Measurements from ENCODE around the gene SPAG9.
A peak's percentile ranks its signal among the peaks of the same experiment; 100 is the strongest.
"Not testable (repeated sequence)": the region's sequence is repeated elsewhere in the genome, so short reads cannot be mapped to it uniquely, and the experiment has no call there.

Gene SPAG9

DNA sequence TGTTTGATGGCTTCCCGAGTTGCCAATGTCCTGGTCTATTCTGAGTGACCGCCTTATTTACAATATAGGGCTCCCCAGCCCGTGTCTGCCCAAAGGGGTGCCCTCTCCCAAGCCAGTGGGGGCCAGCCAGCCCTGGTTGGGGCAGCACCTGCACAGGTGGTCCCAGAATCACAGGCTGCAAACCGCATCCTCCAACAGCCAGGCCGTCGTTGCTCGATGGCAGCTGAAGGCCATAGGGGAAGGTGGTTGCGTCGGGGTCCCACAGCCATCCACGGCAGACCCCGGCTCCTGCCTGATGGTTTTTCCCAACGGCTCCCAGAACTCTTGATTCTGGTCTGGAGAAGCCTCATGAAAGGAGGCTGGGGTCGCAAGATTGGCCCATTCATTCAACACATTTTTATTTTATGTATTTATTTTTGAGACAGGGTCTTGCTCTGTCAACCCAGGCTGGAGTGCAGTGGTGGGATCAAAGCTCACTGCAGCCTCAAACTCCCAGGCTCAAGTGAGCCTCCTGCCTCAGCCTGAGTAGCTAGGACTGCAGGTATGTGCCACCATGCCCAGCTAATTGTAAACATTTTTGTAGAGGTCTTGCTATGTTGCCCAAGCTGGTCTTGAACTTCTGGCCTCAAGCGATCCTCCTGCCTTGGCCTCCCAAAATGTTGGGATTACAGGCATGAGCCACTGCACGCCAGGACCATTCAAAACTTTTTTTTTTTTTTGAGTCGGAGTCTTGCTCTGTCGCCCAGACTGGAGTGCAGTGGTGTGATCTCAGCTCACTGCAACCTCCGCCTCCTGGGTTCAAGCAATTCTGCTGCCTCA, 175.6 kb downstream of the SPAG9 start:
- Histone ChIP-seq H3K79me1 (replicated peaks; ENCODE audit: low read length, poor library complexity, severe bottlenecking) (no peaks in the 10 kb centered on the region), H3K4ac (ENCODE audit: low read depth in 1 of 2, low read length in 2 of 2) (peak overlapping the region in 1 of 2 experiments; percentile 66), H2BK120ac (ENCODE audit: low read depth, low read length) (peak overlapping the region; percentile 91), H3K4me3 (ENCODE audit: insufficient read depth in 1 of 2, low read depth in 1 of 2, low read length in 2 of 2) (peak overlapping the region in 1 of 2 experiments; percentile 77), H3K14ac (ENCODE audit: low read length in 2 of 2) (no peak overlapping the region), H2AK5ac (ENCODE audit: low read length, severe bottlenecking) (peak overlapping the region; percentile 6), H3K9me3 (ENCODE audit: control insufficient read depth, low read length) (no peaks in the 10 kb centered on the region), H3K9ac (ENCODE audit: low read length) (no peak overlapping the region), H3K27ac (ENCODE audit: low read length, poor library complexity, severe bottlenecking) (no peak overlapping the region), H4K91ac (ENCODE audit: low read length) (peak overlapping the region; percentile 98), H2BK5ac (ENCODE audit: low read depth, low read length, poor library complexity, severe bottlenecking) (no peak overlapping the region), H2BK12ac (ENCODE audit: low read length in 2 of 2) (peak overlapping the region; percentile 94 to 95), H3K18ac (ENCODE audit: low read depth in 1 of 2, low read length in 2 of 2) (peak overlapping the region; percentile 79 to 93), H3K4me1 (ENCODE audit: control insufficient read depth, insufficient read depth, low read depth, low read length) (peaks cover 54% of the 10 kb centered on the region), H4K8ac (ENCODE audit: low read length) (peak overlapping the region; percentile 90), H3K27me3 (ENCODE audit: control insufficient read depth in 1 of 2, insufficient read depth in 1 of 2, low read length in 2 of 2) (no peaks in the 10 kb centered on the region), H2BK15ac (ENCODE audit: low read depth, poor library complexity, severe bottlenecking) (peak overlapping the region; percentile 93), H3K36me3 (ENCODE audit: control insufficient read depth in 1 of 2, insufficient read depth in 2 of 2, low read depth in 1 of 2, low read length in 2 of 2) (no peaks in the 10 kb centered on the region), H2AFZ (ENCODE audit: low read depth, low read length) (peak overlapping the region; percentile 53), H3K4me2 (ENCODE audit: low read length, poor library complexity, severe bottlenecking) (peak overlapping the region; percentile 73), H3K23ac (ENCODE audit: low read length in 2 of 2) (no peak overlapping the region)
- no peak for DNase-seq
- 57% methylated on average over 17 of the region's 18 CpGs for WGBS

DNA sequence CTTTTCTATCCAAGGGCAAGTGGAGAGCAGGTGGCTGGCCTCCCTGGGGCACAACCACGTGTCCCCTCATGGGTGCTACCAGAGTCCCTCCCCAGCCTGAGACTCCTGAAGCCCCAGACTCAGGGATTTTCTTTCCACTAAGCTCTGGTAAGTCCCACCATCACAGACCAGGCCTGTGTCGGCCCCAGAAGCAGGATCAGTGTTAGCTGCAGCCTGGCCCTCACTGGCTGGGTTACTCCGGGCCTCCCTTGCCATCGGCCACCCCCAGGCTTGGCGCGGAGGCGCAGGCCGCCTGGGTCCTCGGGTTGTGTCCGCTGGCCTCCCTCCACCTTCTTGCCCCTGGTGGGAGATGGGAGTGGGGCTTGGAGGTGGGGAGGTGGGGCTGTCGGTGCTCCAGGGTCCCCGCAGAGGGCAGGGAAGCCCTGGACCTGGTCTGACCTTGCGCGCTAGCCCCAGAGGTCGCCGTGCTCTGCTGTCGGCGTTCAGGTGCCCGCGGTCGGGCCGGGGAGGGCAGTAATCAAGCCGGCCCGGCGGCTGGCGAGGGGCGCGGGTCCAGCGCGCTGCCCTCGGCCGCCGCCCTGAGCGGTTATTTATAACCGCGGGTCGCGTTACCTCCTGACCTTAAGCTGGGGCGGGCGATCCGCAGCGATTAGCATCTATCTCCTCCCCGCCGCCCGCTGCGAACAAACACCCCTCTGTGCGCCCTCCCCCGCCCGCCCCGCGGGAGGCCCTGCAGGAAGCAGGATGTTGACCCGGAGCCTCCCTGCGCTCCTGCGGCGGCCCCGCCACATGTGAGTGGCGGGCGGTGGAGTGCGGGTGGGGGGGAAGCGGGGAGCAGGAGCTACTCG, 176.4 kb downstream of the SPAG9 start:
- peaks cover 49% of the 10 kb centered on the region for H3K4me1 ChIP-seq (ENCODE audit: control insufficient read depth, insufficient read depth, low read depth, low read length)
- peak overlapping the region; percentile 40 to 99 for H3K18ac ChIP-seq (ENCODE audit: low read depth in 1 of 2, low read length in 2 of 2)
- H3K4me3 ChIP-seq (ENCODE audit: insufficient read depth in 1 of 2, low read depth in 1 of 2, low read length in 2 of 2), result peak overlapping the region; percentile 34 to 77
- no peaks in the 10 kb centered on the region for H3K9me3 ChIP-seq (ENCODE audit: control insufficient read depth, low read length)
- peak overlapping the region; percentile 49 to 91 for H3K4ac ChIP-seq (ENCODE audit: low read depth in 1 of 2, low read length in 2 of 2)
- peak overlapping the region; percentile 91 for H2BK120ac ChIP-seq (ENCODE audit: low read depth, low read length)
- H3K79me1 ChIP-seq (replicated peaks; ENCODE audit: low read length, poor library complexity, severe bottlenecking), result no peaks in the 10 kb centered on the region
- H3K23ac ChIP-seq (ENCODE audit: low read length in 2 of 2), result peak overlapping the region in 1 of 2 experiments; percentile 87
- H3K4me2 ChIP-seq (ENCODE audit: low read length, poor library complexity, severe bottlenecking), result peak overlapping the region; percentile 73
- WGBS, result 5% methylated on average over 38 of the region's 61 CpGs
- peak overlapping the region; percentile 98 for H2BK15ac ChIP-seq (ENCODE audit: low read depth, poor library complexity, severe bottlenecking)
- peak overlapping the region in 1 of 2 experiments; percentile 95 for H3K14ac ChIP-seq (ENCODE audit: low read length in 2 of 2)
- no peaks in the 10 kb centered on the region for H3K27me3 ChIP-seq (ENCODE audit: control insufficient read depth in 1 of 2, insufficient read depth in 1 of 2, low read length in 2 of 2)
- H3K27ac ChIP-seq (ENCODE audit: low read length, poor library complexity, severe bottlenecking), result no peak overlapping the region
- peak overlapping the region; percentile 96 for H4K91ac ChIP-seq (ENCODE audit: low read length)
- peak overlapping the region; percentile 39 for H2BK5ac ChIP-seq (ENCODE audit: low read depth, low read length, poor library complexity, severe bottlenecking)
- no peak overlapping the region for H2AK5ac ChIP-seq (ENCODE audit: low read length, severe bottlenecking)
- peak overlapping the region; percentile 96 for H4K8ac ChIP-seq (ENCODE audit: low read length)
- peak overlapping the region; percentile 80 for H3K9ac ChIP-seq (ENCODE audit: low read length)
- H2AFZ ChIP-seq (ENCODE audit: low read depth, low read length), result peak overlapping the region; percentile 90
- H3K36me3 ChIP-seq (ENCODE audit: control insufficient read depth in 1 of 2, insufficient read depth in 2 of 2, low read depth in 1 of 2, low read length in 2 of 2), result no peaks in the 10 kb centered on the region
- peak; percentile 57 for DNase-seq
- H2BK12ac ChIP-seq (ENCODE audit: low read length in 2 of 2), result peak overlapping the region; percentile 87 to 98

GRCh38 chr17:50943575-50943933, 177.1 kb downstream of the SPAG9 start:
- H4K91ac ChIP-seq (ENCODE audit: low read length), result no peak overlapping the region
- H3K4me2 ChIP-seq (ENCODE audit: low read length, poor library complexity, severe bottlenecking), result no peak overlapping the region
- no peak overlapping the region for H2BK15ac ChIP-seq (ENCODE audit: low read depth, poor library complexity, severe bottlenecking)
- no peaks in the 10 kb centered on the region for H3K79me1 ChIP-seq (replicated peaks; ENCODE audit: low read length, poor library complexity, severe bottlenecking)
- H3K27ac ChIP-seq (ENCODE audit: low read length, poor library complexity, severe bottlenecking), result no peak overlapping the region
- no peak overlapping the region for H3K23ac ChIP-seq (ENCODE audit: low read length in 2 of 2)
- peak overlapping the region in 1 of 2 experiments; percentile 77 for H3K4me3 ChIP-seq (ENCODE audit: insufficient read depth in 1 of 2, low read depth in 1 of 2, low read length in 2 of 2)
- no peak overlapping the region for H2AFZ ChIP-seq (ENCODE audit: low read depth, low read length)
- no peak overlapping the region for H2BK120ac ChIP-seq (ENCODE audit: low read depth, low read length)
- no peaks in the 10 kb centered on the region for H3K27me3 ChIP-seq (ENCODE audit: control insufficient read depth in 1 of 2, insufficient read depth in 1 of 2, low read length in 2 of 2)
- H2BK5ac ChIP-seq (ENCODE audit: low read depth, low read length, poor library complexity, severe bottlenecking), result no peak overlapping the region
- peak overlapping the region in 1 of 2 experiments; percentile 41 for H3K14ac ChIP-seq (ENCODE audit: low read length in 2 of 2)
- no peaks in the 10 kb centered on the region for H3K9me3 ChIP-seq (ENCODE audit: control insufficient read depth, low read length)
- H2AK5ac ChIP-seq (ENCODE audit: low read length, severe bottlenecking), result no peak overlapping the region
- H3K36me3 ChIP-seq (ENCODE audit: control insufficient read depth in 1 of 2, insufficient read depth in 2 of 2, low read depth in 1 of 2, low read length in 2 of 2), result no peaks in the 10 kb centered on the region
- no peak overlapping the region for H4K8ac ChIP-seq (ENCODE audit: low read length)
- H3K18ac ChIP-seq (ENCODE audit: low read depth in 1 of 2, low read length in 2 of 2), result peak overlapping the region in 1 of 2 experiments; percentile 69
- peak overlapping the region in 1 of 2 experiments; percentile 86 for H2BK12ac ChIP-seq (ENCODE audit: low read length in 2 of 2)
- H3K4me1 ChIP-seq (ENCODE audit: control insufficient read depth, insufficient read depth, low read depth, low read length), result peaks cover 45% of the 10 kb centered on the region
- DNase-seq, result no peak
- peak overlapping the region; percentile 80 for H3K9ac ChIP-seq (ENCODE audit: low read length)
- H3K4ac ChIP-seq (ENCODE audit: low read depth in 1 of 2, low read length in 2 of 2), result peak overlapping the region in 1 of 2 experiments; percentile 43
- WGBS, result 74% methylated on average over 8 of the region's 8 CpGs

GRCh38 chr17:50941676-50942048, 179.0 kb downstream of the SPAG9 start:
- not testable (repeated sequence) for H4K8ac ChIP-seq (ENCODE audit: low read length); H3K18ac ChIP-seq (ENCODE audit: low read depth in 1 of 2, low read length in 2 of 2); H2BK120ac ChIP-seq (ENCODE audit: low read depth, low read length); H3K14ac ChIP-seq (ENCODE audit: low read length in 2 of 2); H2AK5ac ChIP-seq (ENCODE audit: low read length, severe bottlenecking); H3K36me3 ChIP-seq (ENCODE audit: control insufficient read depth in 1 of 2, insufficient read depth in 2 of 2, low read depth in 1 of 2, low read length in 2 of 2); H3K27ac ChIP-seq (ENCODE audit: low read length, poor library complexity, severe bottlenecking); H3K4ac ChIP-seq (ENCODE audit: low read depth in 1 of 2, low read length in 2 of 2); DNase-seq; H2BK5ac ChIP-seq (ENCODE audit: low read depth, low read length, poor library complexity, severe bottlenecking); H3K9me3 ChIP-seq (ENCODE audit: control insufficient read depth, low read length); H3K9ac ChIP-seq (ENCODE audit: low read length); H2AFZ ChIP-seq (ENCODE audit: low read depth, low read length); H3K4me3 ChIP-seq (ENCODE audit: insufficient read depth in 1 of 2, low read depth in 1 of 2, low read length in 2 of 2); H4K91ac ChIP-seq (ENCODE audit: low read length); H2BK12ac ChIP-seq (ENCODE audit: low read length in 2 of 2); H3K79me1 ChIP-seq (replicated peaks; ENCODE audit: low read length, poor library complexity, severe bottlenecking); H3K4me2 ChIP-seq (ENCODE audit: low read length, poor library complexity, severe bottlenecking); H3K23ac ChIP-seq (ENCODE audit: low read length in 2 of 2); H2BK15ac ChIP-seq (ENCODE audit: low read depth, poor library complexity, severe bottlenecking); H3K27me3 ChIP-seq (ENCODE audit: control insufficient read depth in 1 of 2, insufficient read depth in 1 of 2, low read length in 2 of 2)
- 100% methylated on average over 2 of the region's 4 CpGs for WGBS
- H3K4me1 ChIP-seq (ENCODE audit: control insufficient read depth, insufficient read depth, low read depth, low read length), result peaks cover 31% of the 10 kb centered on the region
